Choroid plexus epithelial cell (primary cell): Measurements from ENCODE around the gene XXYLT1.
A peak's percentile ranks its signal among the peaks of the same experiment; 100 is the strongest.

Source experiments
- DNase-seq: peaks from one replicate; pipeline ENCODE4 v3.0.0-alpha.2; 2010; ENCODE audit warnings: low read depth
- H3K4me3 ChIP-seq: 2 replicates; pipeline ENCODE4 v1.5.1; 2011; ENCODE audit warnings: low read depth, mild to moderate bottlenecking, control low read depth, low read length, moderate library complexity
- CTCF ChIP-seq: conservative IDR thresholded peaks from 2 replicates; pipeline ENCODE4 v1.5.1; 2011; ENCODE audit warnings: low read depth, mild to moderate bottlenecking, control low read depth, inconsistent platforms, low read length, moderate library complexity

XXYLT1 gene

GRCh38 chr3:195270817-195271409 is at the start of gene XXYLT1:
Gene XXYLT1, minus strand, starts transcription at chr3:195271159. Its CDS starts 101 bp downstream, at chr3:195271058.
- H3K4me3 ChIP-seq, result peak within 1 kb of the TSS; percentile 79
- peak; percentile 55 for TF ChIP-seq CTCF
- peak; percentile 89 for DNase-seq

GRCh38 chr3:195319060-195319459 is 48.1 kb upstream of the XXYLT1 start:
- H3K4me3 ChIP-seq, result no peak overlapping the region
- no peak for DNase-seq
- no peak for TF ChIP-seq CTCF

- no peak overlapping the region for H3K4me3 ChIP-seq
- no peak for TF ChIP-seq CTCF
- DNase-seq, result no peak
These were observed 41.8 kb upstream of the XXYLT1 start for GRCh38 chr3:195312714-195313113.

GRCh38 chr3:195307711-195308110 is 36.8 kb upstream of the XXYLT1 start:
- no peak for DNase-seq
- H3K4me3 ChIP-seq, result no peak overlapping the region
- TF ChIP-seq CTCF, result no peak

- no peak overlapping the region for H3K4me3 ChIP-seq
- no peak for DNase-seq
- no peak for TF ChIP-seq CTCF
These were observed 35.4 kb upstream of the XXYLT1 start for GRCh38 chr3:195306369-195306768.

- TF ChIP-seq CTCF, result no peak
- no peak overlapping the region for H3K4me3 ChIP-seq
- DNase-seq, result no peak
These were observed 31.5 kb upstream of the XXYLT1 start for GRCh38 chr3:195302431-195302830.

GRCh38 chr3:195297446-195297845 is 26.5 kb upstream of the XXYLT1 start:
- no peak for DNase-seq
- no peak overlapping the region for H3K4me3 ChIP-seq
- no peak for TF ChIP-seq CTCF
